NCI-H345 treated with DMSO at 0.1 percent for 48 hours (cell line): ENCODE data around the gene NDUFB8.

Source experiments
- DNase-seq: peaks from one replicate; lab custom pipeline; 2025; ENCODE audit not compliant: unreplicated experiment; lab: John Stamatoyannopoulos, UW

Gene NDUFB8

DNA sequence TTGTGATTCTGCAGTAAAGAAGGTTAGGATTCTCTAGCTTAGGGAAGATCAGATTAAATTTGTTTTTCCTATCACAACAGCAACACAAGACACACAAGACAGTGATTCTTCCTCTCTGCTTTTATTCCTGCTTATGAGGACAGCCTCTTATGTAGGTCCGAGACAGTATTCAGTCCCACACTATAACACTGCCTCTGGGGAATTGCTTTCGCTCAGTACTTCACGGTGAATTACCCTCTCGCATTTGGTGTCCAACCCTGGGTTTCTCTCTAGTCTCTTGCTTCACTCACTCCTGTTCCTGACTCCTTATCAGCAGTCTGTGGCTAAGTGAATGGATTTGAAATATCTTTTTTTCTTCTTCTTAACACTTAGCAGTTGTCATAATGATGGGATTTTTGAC is 7.8 kb upstream of the NDUFB8 start:
- DNase-seq, result no peak

DNA sequence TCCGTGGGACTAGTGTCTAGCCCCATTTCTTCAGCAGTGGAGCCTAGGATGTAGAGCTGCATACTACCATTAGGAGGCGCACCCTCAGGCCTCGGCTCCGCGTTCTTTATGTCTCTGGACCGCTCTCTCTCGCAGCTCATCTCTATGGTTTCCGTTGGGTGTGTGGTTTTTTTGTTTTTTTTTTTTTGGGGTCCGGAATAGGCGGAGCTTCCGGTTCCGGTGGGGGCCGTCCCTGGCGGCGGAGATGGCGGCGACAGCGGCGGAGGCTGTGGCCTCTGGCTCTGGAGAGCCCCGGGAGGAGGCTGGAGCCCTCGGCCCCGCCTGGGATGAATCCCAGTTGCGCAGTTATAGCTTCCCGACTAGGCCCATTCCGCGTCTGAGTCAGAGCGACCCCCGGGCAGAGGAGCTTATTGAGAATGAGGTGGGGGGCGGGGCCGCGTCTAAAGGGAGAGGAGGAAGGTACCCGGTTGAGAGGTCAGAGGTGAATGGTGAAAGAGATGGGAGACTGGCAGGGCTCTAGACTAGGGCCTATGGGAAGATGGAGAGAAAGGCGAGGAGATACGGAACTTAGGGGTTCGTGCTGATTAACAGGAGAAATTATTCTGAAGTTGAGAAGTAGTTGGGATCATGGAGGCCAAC is 6.2 kb upstream of the NDUFB8 start, which contains the start of gene HIF1AN:
TSS of gene HIF1AN (plus strand) at position 229 of the 639 bp plus-strand sequence. CDS start at position 245, 16 bp downstream.
- peak; percentile 84 for DNase-seq

GRCh38 chr10:100535338-100535714 is 5.7 kb upstream of the NDUFB8 start:
- no peak for DNase-seq

DNA sequence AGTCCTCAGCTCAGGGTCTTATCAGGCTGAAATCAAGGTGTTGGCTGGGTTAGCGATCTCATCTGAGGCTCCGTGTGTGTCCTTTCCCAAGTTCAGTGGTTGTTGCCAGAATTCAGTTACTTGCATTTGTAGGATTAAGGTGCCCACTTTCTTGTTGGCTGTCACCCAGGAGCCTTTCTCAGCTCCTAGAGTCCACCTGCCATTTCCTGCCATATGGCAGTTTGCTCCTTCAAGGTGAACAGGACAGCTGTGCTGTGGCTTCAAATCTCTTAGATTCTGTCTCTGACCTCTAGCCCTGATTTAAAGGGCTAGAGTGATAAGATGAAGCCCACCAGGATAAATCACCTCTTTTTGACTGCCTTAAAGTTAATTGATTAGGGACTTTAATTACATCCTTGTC is 5.1 kb upstream of the NDUFB8 start:
- DNase-seq, result no peak

DNA sequence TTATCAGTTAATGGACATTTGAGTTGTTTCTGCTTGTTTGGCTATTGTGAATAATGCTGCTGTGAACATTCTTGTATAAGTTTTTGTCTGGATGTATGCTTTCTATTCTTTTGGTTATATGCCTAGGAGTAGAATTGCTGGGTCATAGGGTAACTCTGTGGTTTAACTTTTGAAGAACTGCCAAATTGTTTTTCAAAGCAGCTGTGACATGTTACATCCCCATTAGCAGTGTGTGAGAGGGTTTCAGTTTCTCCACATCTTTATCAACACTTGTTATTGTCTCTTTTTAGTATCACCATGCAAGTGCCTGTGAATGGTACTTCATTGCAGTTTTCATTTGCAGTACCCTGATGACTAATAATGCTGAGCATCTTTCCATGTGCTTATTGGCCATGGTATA is 2.1 kb upstream of the NDUFB8 start:
- DNase-seq, result no peak

DNA sequence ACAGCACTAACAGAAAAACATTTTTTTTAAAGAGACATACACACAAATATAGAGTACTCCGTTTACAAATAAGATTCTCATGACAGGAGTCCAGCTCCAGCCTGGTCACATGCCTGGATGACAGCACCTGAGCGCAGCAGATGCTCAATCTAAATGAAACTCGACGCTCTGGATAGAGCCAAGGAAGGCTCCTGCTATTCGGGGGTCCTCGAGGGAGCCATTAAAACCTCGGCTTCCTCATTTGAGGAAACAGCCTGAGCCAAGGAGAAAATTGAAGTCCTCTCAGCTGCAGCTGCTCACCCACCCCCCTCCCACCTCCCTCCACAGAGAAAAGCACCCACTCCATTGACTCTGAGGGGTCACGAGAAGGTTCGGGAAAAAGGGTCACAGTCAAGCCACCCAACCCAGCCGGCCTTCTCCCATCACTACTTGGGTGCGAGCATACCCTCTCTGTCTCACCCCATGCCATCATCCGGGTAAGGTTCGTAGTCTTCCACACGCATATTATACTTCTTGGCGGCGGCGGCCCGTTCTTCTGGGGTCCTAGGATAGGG is 673 bp downstream of the NDUFB8 start:
- no peak for DNase-seq

- DNase-seq, result no peak
Observed at GRCh38 chr10:100528123-100528886, 1.4 kb downstream of the NDUFB8 start.

DNA sequence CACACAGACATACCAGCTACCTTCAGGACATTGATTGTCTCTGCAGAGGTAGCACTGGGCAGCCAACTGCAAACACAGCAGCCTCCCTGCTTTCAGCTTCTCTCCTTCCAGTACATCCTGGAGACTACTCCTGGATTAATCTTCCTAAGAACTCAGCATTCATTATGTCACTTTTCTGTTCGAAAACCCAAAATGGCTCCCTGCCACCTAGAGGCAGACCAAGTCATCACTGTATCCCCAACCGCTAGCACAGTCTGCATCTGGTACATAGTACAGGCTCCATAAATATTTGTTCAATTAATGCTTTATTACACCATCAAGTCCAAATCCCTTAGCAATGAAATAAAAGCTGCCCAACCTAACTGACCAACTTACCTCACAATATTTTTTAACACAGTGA is 5.0 kb downstream of the NDUFB8 start:
- DNase-seq, result no peak

- no peak for DNase-seq
Observed at GRCh38 chr10:100524206-100524605, 5.5 kb downstream of the NDUFB8 start.

DNA sequence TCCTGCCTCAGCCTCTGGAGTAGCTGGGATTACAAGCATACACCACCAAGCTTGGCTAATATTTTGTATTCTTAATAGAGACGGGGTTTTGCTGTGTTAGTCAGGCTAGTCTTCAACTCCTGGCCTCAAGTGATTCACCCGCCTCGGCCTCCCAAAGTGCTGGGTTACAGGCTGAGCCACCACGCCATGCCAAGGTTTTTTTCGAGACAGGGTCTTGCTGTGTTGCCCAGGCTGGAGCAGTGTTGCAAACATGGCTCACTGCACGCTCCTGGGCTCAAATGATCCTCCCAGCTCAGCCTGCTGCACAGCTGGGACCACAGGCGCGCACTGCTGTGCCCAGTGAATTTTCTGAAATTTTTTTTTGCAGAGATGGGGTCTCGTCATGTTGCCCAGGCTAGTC is 6.7 kb downstream of the NDUFB8 start:
- no peak for DNase-seq

DNA sequence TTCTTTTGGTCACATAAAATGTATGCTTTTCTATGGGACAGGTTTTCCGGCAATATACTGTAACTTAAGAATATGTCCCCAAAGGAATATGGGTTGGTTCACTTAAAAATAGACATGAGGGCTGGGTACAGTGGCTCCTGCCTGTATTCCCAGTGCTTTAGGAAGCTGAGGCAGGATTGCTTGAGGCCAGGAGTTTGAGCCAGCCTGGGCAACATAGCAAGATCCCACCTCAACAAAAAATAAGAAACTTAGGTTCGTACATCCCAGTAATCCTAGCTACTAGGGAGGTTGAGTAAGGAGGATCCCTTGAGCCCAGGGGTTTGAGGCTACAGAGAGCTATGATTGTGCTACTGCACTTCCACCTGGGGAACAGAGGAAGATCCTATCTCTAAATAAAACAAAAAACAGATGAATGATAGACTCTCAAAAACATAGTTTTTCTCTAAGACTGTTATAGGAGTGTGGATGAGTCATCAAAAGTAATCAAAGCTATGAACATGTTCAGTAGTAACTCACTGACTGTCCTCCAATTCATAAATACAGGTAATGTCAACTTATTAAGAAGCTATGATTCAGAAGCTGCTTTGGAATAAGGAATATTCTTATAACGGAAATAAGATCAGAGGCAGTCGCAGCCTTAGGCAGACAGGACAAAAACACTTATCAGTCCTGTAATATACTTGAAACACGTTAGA is 7.4 kb downstream of the NDUFB8 start:
- no peak for DNase-seq

- no peak for DNase-seq
Observed at GRCh38 chr10:100520811-100521210, 8.9 kb downstream of the NDUFB8 start.

- no peak for DNase-seq
Observed at GRCh38 chr10:100519311-100520051, 10.2 kb downstream of the NDUFB8 start, which contains the start of gene SEC31B. TSS of gene SEC31B (minus strand) at chr10:100519861. CDS start at chr10:100516952, 2,909 bp downstream.

- peak; percentile 4 for DNase-seq
Observed at GRCh38 chr10:100518761-100519241, 10.9 kb downstream of the NDUFB8 start.

DNA sequence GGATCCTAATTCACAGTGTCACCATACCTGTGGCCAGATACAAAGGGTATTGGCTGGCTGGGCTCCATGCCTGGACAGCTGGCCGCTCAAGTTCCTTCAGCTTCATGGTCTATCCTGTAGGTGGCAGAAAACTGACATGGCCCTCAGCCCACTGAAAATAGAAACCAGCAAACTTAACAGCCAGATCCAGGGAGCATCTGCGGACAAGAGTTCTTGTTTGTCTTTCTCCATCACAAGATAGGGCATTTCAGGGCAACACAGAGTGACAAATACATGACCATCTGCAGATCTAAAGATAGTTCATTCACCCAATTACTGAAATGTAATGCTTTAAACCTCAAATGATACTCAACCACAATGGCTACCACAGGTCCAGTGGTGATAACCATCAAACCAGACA is 12.8 kb downstream of the NDUFB8 start:
- no peak for DNase-seq

GRCh38 chr10:100515612-100516011 is 14.1 kb downstream of the NDUFB8 start:
- no peak for DNase-seq

- DNase-seq, result no peak
Observed at GRCh38 chr10:100510533-100511308, 18.9 kb downstream of the NDUFB8 start.

DNA sequence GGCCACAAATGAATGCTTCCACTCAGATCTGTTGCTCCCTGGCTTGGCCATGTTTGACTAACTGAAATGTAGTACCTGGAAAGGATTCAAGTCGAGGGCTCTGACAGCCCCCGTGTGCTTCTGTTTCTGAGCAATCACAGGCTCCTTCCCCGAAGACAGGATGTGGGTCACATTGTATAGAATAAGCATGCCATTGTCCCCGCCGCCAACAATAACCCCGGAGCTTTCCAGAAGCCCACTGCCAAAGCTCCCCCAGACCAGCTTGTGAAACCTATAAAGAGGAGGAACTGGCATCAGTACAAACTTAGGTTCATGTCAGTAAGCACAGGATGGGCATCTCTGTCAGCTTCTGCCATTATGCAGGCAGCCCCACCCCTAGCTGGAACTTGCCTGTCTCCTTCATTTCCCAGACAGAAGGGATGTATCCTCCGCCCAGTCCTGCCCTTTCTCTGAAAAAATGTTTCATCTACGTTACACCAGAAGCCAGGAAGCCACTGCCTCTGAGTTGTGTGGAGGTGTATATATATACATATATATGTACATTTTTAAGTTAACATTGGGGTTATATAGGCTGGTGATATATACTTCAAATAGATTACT is 20.3 kb downstream of the NDUFB8 start:
- no peak for DNase-seq

GRCh38 chr10:100508691-100509150 is 20.9 kb downstream of the NDUFB8 start:
- no peak for DNase-seq
